D721Med (cell line): Measurements from ENCODE around the gene EVC.

Experiments
- DNase-seq: peaks from one replicate; pipeline ENCODE4 v3.0.0; 2011; ENCODE audit warnings: low spot score; ENCODE audit not compliant: insufficient read length
- FAIRE-seq: peaks from 2 replicates; lab custom pipeline; 2011; peaks lifted over from hg19 to GRCh38; lab: Jason Lieb, UNC
- CTCF ChIP-seq: IDR thresholded peaks from 2 replicates; pipeline ENCODE4 v1.5.1; 2012; ENCODE audit warnings: mild to moderate bottlenecking, control low read depth; ENCODE audit not compliant: insufficient read depth; ENCODE audit errors: missing control alignments

The EVC gene

GRCh38 chr4:5712931-5713330 is 1.9 kb downstream of the EVC start:
- DNase-seq (no peak), FAIRE-seq (no peak)
- TF ChIP-seq CTCF, result no peak

GRCh38 chr4:5713861-5714260 is 2.9 kb downstream of the EVC start:
- FAIRE-seq (no peak), DNase-seq (no peak)
- no peak for TF ChIP-seq CTCF

- no peak for FAIRE-seq
- DNase-seq, result no peak
- no peak for TF ChIP-seq CTCF
These were observed 4.4 kb downstream of the EVC start for GRCh38 chr4:5715357-5715756.

GRCh38 chr4:5716391-5716790 is 5.4 kb downstream of the EVC start:
- TF ChIP-seq CTCF, result no peak
- no peak for DNase-seq
- no peak for FAIRE-seq

GRCh38 chr4:5717449-5718158 is 6.6 kb downstream of the EVC start:
- DNase-seq (no peak), FAIRE-seq (no peak)
- TF ChIP-seq CTCF, result no peak

- DNase-seq, result no peak
These were observed 7.4 kb downstream of the EVC start for GRCh38 chr4:5718411-5718810.

More at GRCh38 chr4:5718411-5718810, 7.4 kb downstream of the EVC start:
- no peak for TF ChIP-seq CTCF
- FAIRE-seq, result no peak
